ENCODE results near the gene EFCAB11.

Gene EFCAB11

DNA sequence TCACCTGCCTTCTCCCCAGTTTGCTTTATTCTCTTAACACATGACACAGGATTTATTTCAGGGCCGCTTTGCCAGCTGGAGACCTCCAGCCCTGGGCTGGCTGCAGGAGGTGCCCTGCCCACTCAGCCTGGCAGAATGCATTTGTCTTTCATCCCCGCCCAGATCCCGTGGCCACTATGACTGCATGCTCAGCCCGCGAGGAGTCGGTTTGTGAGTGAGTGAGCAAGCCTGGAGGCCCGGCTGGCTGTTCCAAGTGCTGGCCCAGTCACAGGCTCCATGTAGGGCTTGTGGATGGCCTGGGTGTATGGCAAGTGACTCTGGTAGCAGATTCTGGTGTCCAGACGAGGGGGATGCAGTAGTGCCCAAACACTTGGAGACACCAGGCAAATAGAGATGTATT is 3.3 kb upstream of the EFCAB11 start:
- H3K27me3 ChIP-seq (replicated peaks in 2 of 5; ENCODE audit: control insufficient read depth in 4 of 5, insufficient read depth in 5 of 5, low read length in 4 of 5): no peaks in the 10 kb centered on the region
- H3K4me1 ChIP-seq (ENCODE audit: control extremely low read depth in 1 of 4, control insufficient read depth in 4 of 4, insufficient read depth in 4 of 4, low read length in 3 of 4): peaks cover 7 to 44% (median 37%) of the 10 kb centered on the region in 4 experiments
- POLR2A ChIA-PET: no interaction called here
- peaks cover 5 to 22% (median 14%) of the 10 kb centered on the region in 4 experiments for H3K36me3 ChIP-seq (ENCODE audit: control insufficient read depth in 4 of 4, insufficient read depth in 4 of 4, low read length in 3 of 4)
- no peak overlapping the region for H3K4me3 ChIP-seq (ENCODE audit: control insufficient read depth in 1 of 7, extremely low read depth in 1 of 7, insufficient read depth in 4 of 7, low read depth in 2 of 7, low read length in 6 of 7)
- 98% methylated on average over 7 of the region's 8 CpGs for WGBS (ENCODE audit: insufficient coverage)
- H3K27ac ChIP-seq (ENCODE audit: insufficient read depth in 1 of 2, low read depth in 1 of 2, low read length in 2 of 2, poor library complexity in 1 of 2, severe bottlenecking in 2 of 2): no peak overlapping the region
- H3K9me3 ChIP-seq (ENCODE audit: control extremely low read depth in 1 of 5, control insufficient read depth in 4 of 5, insufficient read depth in 2 of 5, low read depth in 1 of 5, low read length in 4 of 5): peaks cover 0 to 11% (median 7%) of the 10 kb centered on the region in 5 experiments
- CTCF ChIA-PET: interaction anchor here (4.3 to 10.4 kb wide), 2 partner anchors 15 to 19 kb away, joined by 24 to 57 read pairs; no protein-coding TSS in a partner anchor
- DNase-seq: no peak

GRCh38 chr14:89957376-89957775 is 2.8 kb upstream of the EFCAB11 start:
- DNase-seq: no peak
- ChIA-PET CTCF (interaction anchor here (4.3 to 10.4 kb wide), 2 partner anchors 16 to 18 kb away, joined by 24 to 57 read pairs; no protein-coding TSS in a partner anchor), POLR2A (no interaction called here)
- WGBS (ENCODE audit: insufficient coverage): 100% methylated on average over 1 of the region's 1 CpG
- no peaks in the 10 kb centered on the region for H3K27me3 ChIP-seq (replicated peaks in 2 of 5; ENCODE audit: control insufficient read depth in 4 of 5, insufficient read depth in 5 of 5, low read length in 4 of 5)
- H3K9me3 ChIP-seq (ENCODE audit: control extremely low read depth in 1 of 5, control insufficient read depth in 4 of 5, insufficient read depth in 2 of 5, low read depth in 1 of 5, low read length in 4 of 5): peaks cover 0 to 11% (median 7%) of the 10 kb centered on the region in 5 experiments
- peak overlapping the region in 1 of 7 experiments; percentile 96 for H3K4me3 ChIP-seq (ENCODE audit: control insufficient read depth in 1 of 7, extremely low read depth in 1 of 7, insufficient read depth in 4 of 7, low read depth in 2 of 7, low read length in 6 of 7)
- H3K27ac ChIP-seq (ENCODE audit: insufficient read depth in 1 of 2, low read depth in 1 of 2, low read length in 2 of 2, poor library complexity in 1 of 2, severe bottlenecking in 2 of 2): no peak overlapping the region
- H3K4me1 ChIP-seq (ENCODE audit: control extremely low read depth in 1 of 4, control insufficient read depth in 4 of 4, insufficient read depth in 4 of 4, low read length in 3 of 4): peaks cover 7 to 44% (median 37%) of the 10 kb centered on the region in 4 experiments
- peaks cover 5 to 22% (median 12%) of the 10 kb centered on the region in 4 experiments for H3K36me3 ChIP-seq (ENCODE audit: control insufficient read depth in 4 of 4, insufficient read depth in 4 of 4, low read length in 3 of 4)

DNA sequence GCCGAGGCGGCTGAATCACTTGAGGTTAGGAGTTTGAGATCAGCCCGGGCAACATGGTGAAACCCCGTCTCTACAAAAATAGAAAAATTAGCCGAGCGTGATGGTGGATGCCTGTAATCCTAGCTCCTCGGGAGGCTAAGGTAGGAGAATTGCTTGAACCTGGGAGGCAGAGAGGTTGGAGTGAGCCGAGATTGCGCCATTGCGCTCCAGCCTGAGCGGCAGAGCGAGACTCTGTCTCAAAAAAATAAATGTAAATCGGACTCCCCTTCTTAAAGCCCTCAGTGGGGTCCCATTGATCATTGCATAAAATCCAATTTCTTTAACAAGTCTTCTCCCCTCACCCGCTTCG is 2.1 kb upstream of the EFCAB11 start:
- H3K27me3 ChIP-seq (replicated peaks in 2 of 5; ENCODE audit: control insufficient read depth in 4 of 5, insufficient read depth in 5 of 5, low read length in 4 of 5): no peaks in the 10 kb centered on the region
- H3K9me3 ChIP-seq (ENCODE audit: control extremely low read depth in 1 of 5, control insufficient read depth in 4 of 5, insufficient read depth in 2 of 5, low read depth in 1 of 5, low read length in 4 of 5): peaks cover 0 to 11% (median 7%) of the 10 kb centered on the region in 5 experiments
- H3K4me3 ChIP-seq (ENCODE audit: control insufficient read depth in 1 of 7, extremely low read depth in 1 of 7, insufficient read depth in 4 of 7, low read depth in 2 of 7, low read length in 6 of 7): peak overlapping the region; percentile 74 to 96 (median 90)
- no peak for DNase-seq
- H3K4me1 ChIP-seq (ENCODE audit: control extremely low read depth in 1 of 4, control insufficient read depth in 4 of 4, insufficient read depth in 4 of 4, low read length in 3 of 4): peaks cover 7 to 44% (median 37%) of the 10 kb centered on the region in 4 experiments
- POLR2A ChIA-PET: no interaction called here
- 42% methylated on average over 11 of the region's 15 CpGs for WGBS (ENCODE audit: insufficient coverage)
- CTCF ChIA-PET: interaction anchor here (4.3 to 10.4 kb wide), 2 partner anchors 16 to 18 kb away, joined by 24 to 57 read pairs; no protein-coding TSS in a partner anchor
- peaks cover 5 to 22% (median 12%) of the 10 kb centered on the region in 4 experiments for H3K36me3 ChIP-seq (ENCODE audit: control insufficient read depth in 4 of 4, insufficient read depth in 4 of 4, low read length in 3 of 4)
- H3K27ac ChIP-seq (ENCODE audit: insufficient read depth in 1 of 2, low read depth in 1 of 2, low read length in 2 of 2, poor library complexity in 1 of 2, severe bottlenecking in 2 of 2): peak overlapping the region; percentile 80 to 93

DNA sequence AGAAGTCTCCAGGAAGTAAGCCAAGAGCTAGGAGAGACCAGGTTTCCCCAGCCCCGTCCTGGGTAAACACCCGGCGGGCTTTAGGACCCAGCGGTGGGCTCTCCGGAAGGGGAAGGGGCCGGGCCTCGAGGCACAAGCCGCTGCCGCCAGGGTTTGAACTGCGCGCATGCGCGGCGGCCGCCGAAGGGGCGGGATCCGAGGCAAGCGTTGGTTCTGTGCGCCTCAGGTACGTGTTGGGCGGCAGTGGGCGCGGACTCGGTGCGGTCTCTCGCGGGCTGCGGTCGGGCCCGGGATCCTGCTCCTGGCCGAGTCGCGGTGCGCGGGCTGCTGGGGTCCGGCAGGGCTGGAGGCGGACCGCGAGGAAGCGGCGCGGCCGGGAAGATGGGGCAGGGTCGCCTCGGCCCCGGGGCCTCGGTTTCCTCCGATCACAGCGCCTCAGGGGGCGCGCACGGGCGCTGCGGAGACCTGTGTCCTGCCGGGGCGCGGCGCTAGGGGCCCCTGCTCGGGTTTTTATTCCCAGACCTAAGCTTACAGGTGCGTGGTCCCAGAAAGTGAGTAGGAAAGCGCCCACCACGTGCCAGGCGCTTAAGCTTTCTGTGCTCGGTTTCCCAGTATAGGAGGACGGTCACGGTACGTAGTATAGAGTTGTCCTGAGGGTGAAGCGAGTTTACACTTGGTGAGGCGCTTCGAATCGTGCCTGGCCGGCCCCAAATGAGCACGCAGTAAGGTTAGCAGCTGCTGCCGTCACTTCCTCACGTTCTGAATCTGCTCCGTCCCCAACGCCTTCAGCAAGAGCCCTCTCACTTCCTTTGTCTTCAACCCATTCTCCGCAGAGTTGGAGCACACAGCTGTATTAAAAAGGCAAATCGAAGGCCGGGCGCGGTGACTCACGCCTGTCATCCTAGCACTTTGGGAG is 1.5 kb upstream of the EFCAB11 start, which contains the start of gene TDP1:
TDP1 (plus strand) TSS at position 183 of the 916 bp plus-strand sequence. CDS start 7,188 bp downstream, outside the sequence.
- Histone ChIP-seq H3K27ac (ENCODE audit: insufficient read depth in 1 of 2, low read depth in 1 of 2, low read length in 2 of 2, poor library complexity in 1 of 2, severe bottlenecking in 2 of 2) (peak within 1 kb of the TSS; percentile 80 to 93), H3K4me3 (ENCODE audit: control insufficient read depth in 1 of 7, extremely low read depth in 1 of 7, insufficient read depth in 4 of 7, low read depth in 2 of 7, low read length in 6 of 7) (peak within 1 kb of the TSS; percentile 74 to 96 (median 90)), H3K36me3 (ENCODE audit: control insufficient read depth in 4 of 4, insufficient read depth in 4 of 4, low read length in 3 of 4) (peaks cover 5 to 22% (median 11%) of the 10 kb centered on the region in 4 experiments), H3K27me3 (replicated peaks in 2 of 5; ENCODE audit: control insufficient read depth in 4 of 5, insufficient read depth in 5 of 5, low read length in 4 of 5) (no peaks in the 10 kb centered on the region), H3K4me1 (ENCODE audit: control extremely low read depth in 1 of 4, control insufficient read depth in 4 of 4, insufficient read depth in 4 of 4, low read length in 3 of 4) (peaks cover 7 to 44% (median 37%) of the 10 kb centered on the region in 4 experiments), H3K9me3 (ENCODE audit: control extremely low read depth in 1 of 5, control insufficient read depth in 4 of 5, insufficient read depth in 2 of 5, low read depth in 1 of 5, low read length in 4 of 5) (peaks cover 0 to 11% (median 7%) of the 10 kb centered on the region in 5 experiments)
- POLR2A ChIA-PET: no interaction called here
- 0% methylated on average over 72 of the region's 84 CpGs for WGBS (ENCODE audit: insufficient coverage)
- CTCF ChIA-PET: interaction anchor here (4.3 to 10.4 kb wide), 2 partner anchors 17 kb away, joined by 24 to 57 read pairs; no protein-coding TSS in a partner anchor
- DNase-seq: peak; percentile 95 to 98 (median 97)

DNA sequence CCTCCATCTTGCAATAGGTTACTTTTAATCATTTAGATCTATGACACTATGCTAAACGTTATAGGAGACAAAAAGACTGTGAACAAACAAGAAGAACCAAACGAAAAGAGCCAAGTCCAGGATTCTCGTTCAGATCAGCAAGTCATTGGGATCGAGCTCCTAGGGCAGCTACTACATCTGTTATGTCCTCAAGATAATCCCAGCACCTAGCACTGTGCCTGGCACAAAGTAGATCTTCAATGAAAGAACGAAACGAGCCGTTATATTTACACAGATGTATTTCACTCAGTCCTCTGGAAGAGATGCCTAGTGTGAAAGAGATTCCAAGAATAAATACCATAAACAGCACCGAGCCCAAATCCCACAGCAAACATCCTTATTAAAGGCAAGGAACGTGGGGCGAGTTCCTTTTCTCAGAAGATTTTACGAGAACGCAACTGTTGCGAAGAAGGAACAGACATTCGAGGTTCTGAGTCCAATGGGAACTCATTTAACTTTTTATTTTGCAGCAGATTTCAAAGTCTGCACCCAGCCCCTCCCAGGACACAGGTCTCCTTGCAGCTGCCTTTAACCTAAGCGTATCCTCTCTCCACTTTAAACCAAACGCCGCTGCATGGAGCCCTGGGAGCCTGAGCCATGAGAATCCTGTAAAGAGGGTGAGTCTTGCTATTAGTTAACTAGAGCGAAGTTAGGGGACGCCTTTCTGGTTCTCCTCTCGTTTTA is 653 bp upstream of the EFCAB11 start:
- WGBS (ENCODE audit: insufficient coverage): 4% methylated on average over 20 of the region's 20 CpGs
- no peaks in the 10 kb centered on the region for H3K27me3 ChIP-seq (replicated peaks in 2 of 5; ENCODE audit: control insufficient read depth in 4 of 5, insufficient read depth in 5 of 5, low read length in 4 of 5)
- peaks cover 0 to 11% (median 7%) of the 10 kb centered on the region in 5 experiments for H3K9me3 ChIP-seq (ENCODE audit: control extremely low read depth in 1 of 5, control insufficient read depth in 4 of 5, insufficient read depth in 2 of 5, low read depth in 1 of 5, low read length in 4 of 5)
- peak overlapping the region; percentile 4 to 93 for H3K27ac ChIP-seq (ENCODE audit: insufficient read depth in 1 of 2, low read depth in 1 of 2, low read length in 2 of 2, poor library complexity in 1 of 2, severe bottlenecking in 2 of 2)
- ChIA-PET CTCF (interaction anchor here (1.1 to 10.4 kb wide), 4 partner anchors 16 to 913 kb away, joined by 3 to 57 read pairs (median 18); no protein-coding TSS in a partner anchor), POLR2A (no interaction called here)
- DNase-seq: no peak
- H3K36me3 ChIP-seq (ENCODE audit: control insufficient read depth in 4 of 4, insufficient read depth in 4 of 4, low read length in 3 of 4): peaks cover 5 to 22% (median 11%) of the 10 kb centered on the region in 4 experiments
- peaks cover 7 to 38% (median 32%) of the 10 kb centered on the region in 4 experiments for H3K4me1 ChIP-seq (ENCODE audit: control extremely low read depth in 1 of 4, control insufficient read depth in 4 of 4, insufficient read depth in 4 of 4, low read length in 3 of 4)
- H3K4me3 ChIP-seq (ENCODE audit: control insufficient read depth in 1 of 7, extremely low read depth in 1 of 7, insufficient read depth in 4 of 7, low read depth in 2 of 7, low read length in 6 of 7): peak overlapping the region; percentile 74 to 96 (median 90)

DNA sequence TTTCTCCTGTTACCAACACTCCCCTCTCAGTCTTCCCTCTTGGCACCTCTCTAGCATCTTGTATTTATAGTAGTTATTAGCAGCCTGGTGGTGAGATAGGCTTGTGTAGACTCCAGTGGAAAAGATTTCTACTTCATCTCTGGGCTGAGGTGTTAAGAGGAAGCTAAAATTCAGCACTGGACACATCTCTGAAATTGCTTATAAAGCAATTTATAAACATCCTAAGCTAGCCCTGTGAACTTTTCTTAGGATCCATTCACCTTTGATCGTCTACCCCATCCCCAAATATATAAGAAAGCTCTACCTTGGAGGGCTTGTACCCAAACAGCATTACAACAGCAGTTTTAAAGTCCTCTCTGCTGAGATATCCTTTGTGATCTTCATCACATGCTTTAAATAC is 928 bp downstream of the EFCAB11 start:
- peaks cover 0 to 11% (median 7%) of the 10 kb centered on the region in 5 experiments for H3K9me3 ChIP-seq (ENCODE audit: control extremely low read depth in 1 of 5, control insufficient read depth in 4 of 5, insufficient read depth in 2 of 5, low read depth in 1 of 5, low read length in 4 of 5)
- peak overlapping the region in 1 of 2 experiments; percentile 93 for H3K27ac ChIP-seq (ENCODE audit: insufficient read depth in 1 of 2, low read depth in 1 of 2, low read length in 2 of 2, poor library complexity in 1 of 2, severe bottlenecking in 2 of 2)
- 100% methylated on average over 1 of the region's 1 CpG for WGBS (ENCODE audit: insufficient coverage)
- POLR2A ChIA-PET: no interaction called here
- H3K36me3 ChIP-seq (ENCODE audit: control insufficient read depth in 4 of 4, insufficient read depth in 4 of 4, low read length in 3 of 4): peaks cover 4 to 22% (median 9%) of the 10 kb centered on the region in 4 experiments
- CTCF ChIA-PET: interaction anchor here (0.7 to 10.4 kb wide), 5 partner anchors 15 to 925 kb away, joined by 3 to 57 read pairs (median 3); no protein-coding TSS in a partner anchor
- peak overlapping the region in 2 of 7 experiments; percentile 81 to 96 for H3K4me3 ChIP-seq (ENCODE audit: control insufficient read depth in 1 of 7, extremely low read depth in 1 of 7, insufficient read depth in 4 of 7, low read depth in 2 of 7, low read length in 6 of 7)
- DNase-seq: no peak
- no peaks in the 10 kb centered on the region for H3K27me3 ChIP-seq (replicated peaks in 2 of 5; ENCODE audit: control insufficient read depth in 4 of 5, insufficient read depth in 5 of 5, low read length in 4 of 5)
- H3K4me1 ChIP-seq (ENCODE audit: control extremely low read depth in 1 of 4, control insufficient read depth in 4 of 4, insufficient read depth in 4 of 4, low read length in 3 of 4): peaks cover 7 to 32% (median 25%) of the 10 kb centered on the region in 4 experiments

All from common myeloid progenitor, CD34-positive (primary cell).